GM12892 (cell line): Measurements from ENCODE around the gene NGEF.

ENCODE experiments used
- DNase-seq: peaks from one replicate; pipeline ENCODE4 v3.0.0; 2011; ENCODE audit not compliant: insufficient read length
- FAIRE-seq: peaks from 2 replicates; lab custom pipeline; 2011; peaks lifted over from hg19 to GRCh38; lab: Jason Lieb, UNC
- POLR2A ChIP-seq: IDR thresholded peaks from 2 replicates; pipeline ENCODE4 v1.6.1; 2011; ENCODE audit warnings: low read depth, low read length, control low read depth
- POLR2AphosphoS5 ChIP-seq: IDR thresholded peaks from 2 replicates; pipeline ENCODE4 v1.6.1; 2011; ENCODE audit warnings: low read depth, low read length, control low read depth
- TAF1 ChIP-seq: IDR thresholded peaks from 2 replicates; pipeline ENCODE4 v1.6.1; 2011; ENCODE audit warnings: low read depth, mild to moderate bottlenecking, control low read depth, low read length, borderline replicate concordance

NGEF gene

GRCh38 chr2:232871418-232871834 lies 141.6 kb downstream of the NGEF start:
- no peak for FAIRE-seq
- TF ChIP-seq TAF1 (no peak), POLR2A (no peak), POLR2AphosphoS5 (no peak)
- no peak for DNase-seq

DNA sequence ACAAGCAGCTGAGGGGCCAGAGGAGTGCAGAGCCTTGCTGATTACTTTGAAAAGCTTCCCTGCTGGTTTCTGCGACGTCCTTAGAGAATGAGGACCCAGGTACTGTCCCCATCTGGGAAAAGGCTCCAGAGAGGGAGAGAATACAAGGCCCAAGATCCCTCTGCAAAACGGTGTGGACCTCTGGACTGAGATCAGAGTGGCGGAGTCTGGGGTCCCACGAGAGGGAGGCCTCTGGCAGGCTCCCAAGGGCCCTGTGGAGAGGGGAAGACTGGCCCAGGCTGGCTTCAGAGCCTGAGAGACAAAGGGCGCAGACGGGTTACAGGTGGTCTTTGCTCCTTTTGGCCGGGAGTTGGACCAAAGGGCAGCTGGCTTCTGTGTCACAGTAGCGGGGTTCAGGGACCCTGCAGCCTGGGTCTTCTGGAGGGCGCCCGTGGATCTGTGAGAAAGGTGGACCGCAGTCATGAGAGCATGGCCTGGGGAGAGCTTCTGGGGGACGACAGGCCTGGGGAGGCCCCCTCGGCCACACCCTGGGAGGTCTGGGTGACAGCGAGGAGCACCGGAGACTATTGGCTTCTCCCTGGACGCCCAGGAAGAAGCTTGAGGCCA lies 142.2 kb downstream of the NGEF start:
- TF ChIP-seq POLR2A = no peak
- TF ChIP-seq POLR2AphosphoS5 = no peak
- no peak for TF ChIP-seq TAF1
- FAIRE-seq (no peak), DNase-seq (no peak)

DNA sequence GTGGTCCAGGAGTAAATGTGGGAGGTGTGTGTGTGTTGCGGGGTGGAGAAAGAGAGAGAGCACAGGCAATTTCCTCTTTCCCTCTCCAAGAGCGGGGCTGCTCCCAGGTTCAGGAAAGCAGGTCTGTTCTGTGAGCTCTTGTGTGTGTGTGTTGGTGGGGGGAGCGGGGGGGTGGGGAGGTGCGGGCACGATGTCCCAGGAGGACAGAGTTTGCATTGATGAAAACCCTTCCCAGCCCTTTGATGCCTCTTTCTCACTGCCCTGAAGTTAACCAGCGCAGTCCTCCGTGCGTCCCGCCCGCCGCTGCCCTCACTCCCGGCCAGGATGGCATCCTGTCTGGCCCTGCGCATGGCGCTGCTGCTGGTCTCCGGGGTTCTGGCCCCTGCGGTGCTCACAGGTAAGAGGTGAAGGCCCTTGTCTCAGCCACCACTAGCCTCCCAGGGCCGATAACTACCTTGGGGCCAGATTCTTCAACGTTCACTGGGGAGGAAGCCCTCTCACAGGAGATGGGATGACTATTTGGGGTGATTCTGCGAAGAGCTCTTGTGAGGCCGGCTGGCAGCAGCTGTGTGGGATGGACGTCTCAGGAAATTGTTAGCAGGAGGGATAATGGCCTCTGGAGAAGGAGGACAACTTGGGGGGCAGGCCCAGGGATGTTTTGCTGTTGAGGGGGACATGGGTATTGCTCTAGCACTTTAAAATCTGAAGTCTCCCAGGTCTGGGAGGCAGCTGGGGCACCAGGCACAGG lies 142.9 kb downstream of the NGEF start, which contains the start of gene SNORC:
SNORC (plus strand) TSS at position 247 of the 748 bp plus-strand sequence; CDS start at position 325, 78 bp downstream.
- DNase-seq = no peak
- FAIRE-seq = no peak
- no peak for TF ChIP-seq TAF1
- no peak for TF ChIP-seq POLR2AphosphoS5
- no peak for TF ChIP-seq POLR2A

GRCh38 chr2:232869138-232870017 lies 143.7 kb downstream of the NGEF start:
- no peak for TF ChIP-seq POLR2A
- no peak for TF ChIP-seq TAF1
- TF ChIP-seq POLR2AphosphoS5 = no peak
- DNase-seq (no peak), FAIRE-seq (no peak)

GRCh38 chr2:232866104-232866503 lies 147.0 kb downstream of the NGEF start:
- TF ChIP-seq POLR2A = no peak
- no peak for TF ChIP-seq TAF1
- TF ChIP-seq POLR2AphosphoS5 = no peak
- FAIRE-seq (no peak), DNase-seq (no peak)

DNA sequence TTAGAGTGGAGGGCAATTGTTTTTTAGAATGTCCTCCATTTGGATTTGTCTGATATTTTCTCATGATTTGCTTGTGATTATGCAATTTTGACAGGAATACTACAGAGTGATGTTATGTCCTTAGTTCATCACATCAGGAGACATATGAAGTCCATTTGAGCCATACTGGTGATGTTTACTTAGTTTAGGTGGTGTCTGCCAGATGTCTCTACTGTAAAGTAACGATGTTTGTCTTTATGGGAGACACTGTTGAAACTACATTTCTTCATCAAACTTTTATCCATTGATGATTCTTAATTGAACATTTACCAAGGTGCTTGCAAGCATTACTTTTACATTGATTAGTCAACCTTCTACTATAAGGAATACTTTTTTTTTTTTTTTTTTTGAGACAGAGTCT lies 147.9 kb downstream of the NGEF start:
- no peak for DNase-seq
- TF ChIP-seq POLR2A = no peak
- TF ChIP-seq TAF1 = no peak
- FAIRE-seq = no peak

DNA sequence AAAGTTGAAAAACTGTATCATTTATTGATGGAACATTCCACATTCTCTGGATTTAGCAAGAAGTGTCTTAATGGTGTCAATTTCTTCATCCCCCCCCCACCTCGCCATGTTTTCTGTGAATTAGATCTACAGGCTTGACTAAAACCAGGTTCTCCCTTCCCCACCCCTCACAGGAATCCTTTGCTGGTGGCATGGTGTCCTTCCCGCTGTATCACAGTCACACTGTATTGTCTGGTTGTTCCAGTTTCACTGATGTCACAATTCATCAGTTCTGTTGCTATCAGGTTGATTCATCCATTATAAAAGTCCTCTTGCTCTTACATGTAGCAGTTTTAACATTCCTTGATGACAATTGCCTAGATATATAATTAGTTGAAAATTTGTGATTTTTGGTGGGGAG lies 149.1 kb downstream of the NGEF start:
- FAIRE-seq = no peak

DNA sequence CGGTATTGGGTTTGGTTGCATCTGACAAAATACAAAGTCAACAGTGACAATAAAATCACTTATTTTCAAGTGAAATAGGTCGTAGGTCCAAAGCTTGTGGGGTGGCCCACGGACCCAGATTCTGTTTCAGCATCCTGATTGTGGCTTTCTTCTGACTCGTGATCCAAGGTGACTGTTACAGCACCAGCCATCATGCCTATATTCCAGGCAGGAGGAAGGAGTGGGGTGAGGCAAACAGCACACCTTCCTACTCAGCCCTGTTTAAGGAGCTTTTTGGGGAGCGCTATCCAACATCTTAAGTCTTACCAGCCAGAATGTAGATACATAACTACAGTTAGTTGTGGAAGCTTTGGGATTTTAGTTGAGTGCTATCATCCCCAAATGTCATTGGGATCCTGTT lies 151.7 kb downstream of the NGEF start:
- DNase-seq (no peak), FAIRE-seq (no peak)
- TF ChIP-seq POLR2A (no peak), TAF1 (no peak), POLR2AphosphoS5 (no peak)

More for the DNA sequence above, 149.1 kb downstream of the NGEF start:
- no peak for DNase-seq
- TF ChIP-seq TAF1 = no peak
- no peak for TF ChIP-seq POLR2A
- no peak for TF ChIP-seq POLR2AphosphoS5

- DNase-seq (no peak), FAIRE-seq (no peak)
- no peak for TF ChIP-seq POLR2A
- no peak for TF ChIP-seq POLR2AphosphoS5
- no peak for TF ChIP-seq TAF1
Measured at GRCh38 chr2:232860593-232861241, 152.3 kb downstream of the NGEF start.

DNA sequence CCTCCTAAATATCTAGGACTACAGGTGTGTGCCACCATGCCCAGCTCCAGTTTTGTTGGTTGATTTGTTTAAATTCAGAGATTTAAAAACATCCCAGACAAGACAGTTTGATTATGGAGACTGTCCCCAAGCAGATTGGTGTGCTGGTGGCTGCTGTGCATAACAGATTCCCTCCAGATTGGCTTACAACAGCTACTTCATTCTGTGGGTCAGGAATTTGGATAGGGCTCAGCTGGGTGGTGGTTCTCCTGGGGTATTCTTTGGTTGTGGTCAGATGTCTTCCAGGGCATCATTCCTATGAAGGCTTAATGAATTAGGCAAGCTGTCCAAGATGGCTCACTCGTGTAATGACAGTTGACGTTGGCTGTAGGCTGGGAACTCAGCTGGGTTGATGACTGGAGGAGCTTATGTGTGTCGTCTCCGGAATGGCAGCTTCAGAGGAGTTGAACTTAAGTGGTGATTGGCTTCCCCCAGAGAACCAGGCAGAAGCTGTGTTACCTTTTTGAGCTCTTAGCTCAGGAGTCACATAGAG lies 153.6 kb downstream of the NGEF start:
- DNase-seq (no peak), FAIRE-seq (no peak)
- TF ChIP-seq TAF1 (no peak), POLR2A (no peak), POLR2AphosphoS5 (no peak)

- DNase-seq (no peak), FAIRE-seq (no peak)
Measured at GRCh38 chr2:232857158-232857563, 155.9 kb downstream of the NGEF start.

More at GRCh38 chr2:232857158-232857563, 155.9 kb downstream of the NGEF start:
- TF ChIP-seq TAF1 (no peak), POLR2AphosphoS5 (no peak), POLR2A (no peak)
